Epithelial cell of esophagus (primary cell): ENCODE results near the gene HCLS1.
"Not testable (repeated sequence)": the region's sequence is repeated elsewhere in the genome, so short reads cannot be mapped to it uniquely, and the experiment has no call there.

Experiments
- DNase-seq: peaks from one replicate; pipeline ENCODE4 v3.0.0; 2010; ENCODE audit warnings: low read depth
- H3K4me3 ChIP-seq: 2 replicates; pipeline ENCODE4 v1.5.1; 2011; ENCODE audit warnings: mild to moderate bottlenecking, low read length, control low read depth
- TF ChIP-seq, protein P1 (sequence below): IDR thresholded peaks from 2 replicates; pipeline ENCODE4 v1.5.1; 2011; ENCODE audit warnings: low read depth, mild to moderate bottlenecking, low read length, control low read depth, inconsistent platforms; ENCODE audit not compliant: insufficient read depth; ENCODE audit errors: missing control alignments

The HCLS1 gene

DNA sequence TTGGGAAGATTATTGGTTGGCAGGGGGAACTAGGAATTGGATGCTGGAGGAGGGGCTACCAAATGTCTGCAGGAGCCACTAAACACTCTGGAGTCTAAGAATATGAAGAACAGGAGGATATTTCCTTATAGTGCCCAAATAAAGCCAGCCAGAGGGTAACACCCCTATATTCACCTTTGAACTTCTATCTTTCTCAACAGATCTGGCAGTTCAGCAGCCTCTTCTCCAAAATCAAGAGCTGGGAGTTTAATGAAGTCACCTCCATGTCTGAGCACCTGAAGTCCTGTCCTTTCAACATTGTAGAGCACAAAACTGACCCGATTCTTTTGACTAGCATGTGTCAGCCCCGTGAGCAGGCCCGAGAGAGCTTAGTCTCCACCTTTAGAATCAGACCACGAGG, 34.2 kb downstream of the HCLS1 start:
- TF ChIP-seq, protein P1, sequence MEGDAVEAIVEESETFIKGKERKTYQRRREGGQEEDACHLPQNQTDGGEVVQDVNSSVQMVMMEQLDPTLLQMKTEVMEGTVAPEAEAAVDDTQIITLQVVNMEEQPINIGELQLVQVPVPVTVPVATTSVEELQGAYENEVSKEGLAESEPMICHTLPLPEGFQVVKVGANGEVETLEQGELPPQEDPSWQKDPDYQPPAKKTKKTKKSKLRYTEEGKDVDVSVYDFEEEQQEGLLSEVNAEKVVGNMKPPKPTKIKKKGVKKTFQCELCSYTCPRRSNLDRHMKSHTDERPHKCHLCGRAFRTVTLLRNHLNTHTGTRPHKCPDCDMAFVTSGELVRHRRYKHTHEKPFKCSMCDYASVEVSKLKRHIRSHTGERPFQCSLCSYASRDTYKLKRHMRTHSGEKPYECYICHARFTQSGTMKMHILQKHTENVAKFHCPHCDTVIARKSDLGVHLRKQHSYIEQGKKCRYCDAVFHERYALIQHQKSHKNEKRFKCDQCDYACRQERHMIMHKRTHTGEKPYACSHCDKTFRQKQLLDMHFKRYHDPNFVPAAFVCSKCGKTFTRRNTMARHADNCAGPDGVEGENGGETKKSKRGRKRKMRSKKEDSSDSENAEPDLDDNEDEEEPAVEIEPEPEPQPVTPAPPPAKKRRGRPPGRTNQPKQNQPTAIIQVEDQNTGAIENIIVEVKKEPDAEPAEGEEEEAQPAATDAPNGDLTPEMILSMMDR, result no peak
- no peak overlapping the region for H3K4me3 ChIP-seq
- DNase-seq, result no peak

DNA sequence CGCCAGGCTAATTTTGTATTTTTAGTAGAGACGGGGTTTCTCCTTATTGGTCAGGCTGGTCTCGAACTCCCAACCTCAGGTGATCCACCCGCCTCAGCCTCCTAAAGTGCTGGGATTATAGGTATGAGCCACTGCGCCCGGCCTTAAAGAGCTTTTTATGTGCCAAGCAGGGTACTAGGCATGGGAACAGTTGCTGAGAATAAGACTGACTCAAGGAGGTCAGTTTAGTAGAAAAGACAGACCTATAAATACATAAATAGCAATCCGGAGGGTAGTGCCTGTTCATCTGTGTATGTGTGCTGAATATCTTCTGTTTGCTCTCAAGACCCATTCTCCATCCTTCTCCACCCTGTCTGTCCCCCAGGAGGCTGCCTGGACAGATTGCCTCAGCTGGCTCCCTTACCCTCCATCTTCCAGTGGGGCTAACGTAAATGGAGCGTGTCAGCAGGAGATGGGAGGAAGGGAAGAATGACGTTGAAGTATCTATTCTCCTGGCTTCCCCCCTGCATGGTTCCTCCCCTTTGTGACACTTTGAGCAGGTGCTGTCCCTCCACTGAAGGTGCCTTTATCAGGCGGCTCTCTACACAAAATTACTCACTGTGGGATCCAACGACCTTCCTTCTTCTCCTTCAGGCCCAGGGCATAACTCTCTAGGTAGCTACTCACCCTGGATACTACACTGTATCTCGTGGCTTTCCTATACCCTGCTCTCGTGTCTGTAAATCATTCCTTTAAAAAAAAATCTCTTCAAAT, 36.4 kb downstream of the HCLS1 start:
- no peak for DNase-seq
- TF ChIP-seq, protein P1, result no peak
- no peak overlapping the region for H3K4me3 ChIP-seq

DNA sequence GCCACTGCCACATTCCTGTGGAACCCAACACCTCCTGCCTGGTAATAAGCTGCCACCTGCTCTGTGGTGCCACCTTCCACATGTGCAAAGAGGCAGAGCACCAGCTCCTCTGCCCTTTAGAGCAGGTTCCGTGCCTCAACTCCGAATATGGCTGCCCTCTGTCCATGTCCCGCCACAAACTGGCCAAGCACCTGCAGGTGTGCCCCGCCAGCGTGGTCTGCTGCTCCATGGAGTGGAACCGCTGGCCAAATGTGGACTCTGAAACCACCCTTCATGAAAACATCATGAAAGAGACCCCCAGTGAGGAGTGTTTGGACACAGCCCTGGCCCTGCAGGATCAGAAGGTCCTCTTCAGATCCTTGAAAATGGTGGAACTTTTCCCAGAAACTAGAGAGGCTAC, 39.2 kb downstream of the HCLS1 start:
- TF ChIP-seq, protein P1, result no peak
- no peak for DNase-seq
- H3K4me3 ChIP-seq, result no peak overlapping the region

DNA sequence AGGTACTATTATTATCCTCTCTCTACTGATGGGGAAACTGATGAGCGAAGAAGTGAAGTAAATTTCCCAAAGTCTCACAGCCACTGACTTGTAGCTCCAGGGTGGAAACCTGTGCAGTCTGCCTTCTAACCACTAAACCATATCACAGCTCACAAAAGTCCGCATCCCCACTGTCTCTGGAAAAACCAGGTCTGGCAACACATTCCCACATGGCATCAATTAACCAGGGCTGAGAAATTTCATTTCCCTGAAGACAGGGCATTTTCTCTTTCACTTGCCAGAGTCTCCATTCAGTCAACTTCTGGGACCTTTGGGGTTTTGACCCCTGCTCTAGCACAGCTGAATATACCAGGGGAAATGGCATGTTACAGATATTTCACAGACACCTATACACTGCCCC, 41.0 kb downstream of the HCLS1 start:
- DNase-seq, result no peak
- TF ChIP-seq, protein P1, result no peak
- H3K4me3 ChIP-seq, result no peak overlapping the region

DNA sequence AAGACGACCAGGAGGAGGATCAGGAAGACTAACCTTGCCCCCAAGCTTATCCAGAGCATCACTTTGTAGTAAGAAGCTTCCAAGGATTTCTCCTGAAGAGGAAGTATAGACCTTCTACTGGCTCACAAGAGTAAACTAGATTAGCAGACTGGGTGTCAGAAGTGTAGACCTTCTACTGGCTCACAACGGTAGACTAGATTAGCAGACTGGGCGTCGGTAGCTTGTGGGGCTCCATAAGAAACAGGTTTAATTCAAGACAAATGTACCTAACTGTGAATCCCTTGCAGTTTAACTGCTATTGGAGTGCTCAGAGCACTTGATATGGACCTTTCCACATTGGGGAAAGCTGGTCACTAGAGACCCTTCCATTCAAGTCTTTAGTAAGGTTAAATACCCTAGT, 54.6 kb downstream of the HCLS1 start:
- no peak overlapping the region for H3K4me3 ChIP-seq
- no peak for DNase-seq
- TF ChIP-seq, protein P1, result no peak

DNA sequence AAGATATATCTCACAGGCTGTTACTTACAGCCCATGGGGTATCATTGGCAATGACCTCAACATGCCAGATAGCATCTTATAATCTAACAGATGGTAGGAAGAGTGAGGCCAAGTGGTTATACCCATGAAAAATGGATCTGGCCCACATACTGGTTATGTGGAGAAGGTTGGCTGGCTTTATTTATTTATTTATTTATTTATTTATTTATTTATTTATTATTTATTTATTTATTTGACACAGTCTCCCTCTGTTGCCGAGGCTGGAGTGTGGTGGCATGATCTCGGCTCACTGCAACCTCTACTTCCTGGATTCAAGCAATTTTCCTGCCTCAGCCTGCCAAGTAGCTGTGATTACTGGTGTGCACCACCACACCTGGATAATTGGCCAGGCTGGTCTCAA, 55.9 kb downstream of the HCLS1 start:
- H3K4me3 ChIP-seq, result no peak overlapping the region
- no peak for DNase-seq
- TF ChIP-seq, protein P1, result no peak

DNA sequence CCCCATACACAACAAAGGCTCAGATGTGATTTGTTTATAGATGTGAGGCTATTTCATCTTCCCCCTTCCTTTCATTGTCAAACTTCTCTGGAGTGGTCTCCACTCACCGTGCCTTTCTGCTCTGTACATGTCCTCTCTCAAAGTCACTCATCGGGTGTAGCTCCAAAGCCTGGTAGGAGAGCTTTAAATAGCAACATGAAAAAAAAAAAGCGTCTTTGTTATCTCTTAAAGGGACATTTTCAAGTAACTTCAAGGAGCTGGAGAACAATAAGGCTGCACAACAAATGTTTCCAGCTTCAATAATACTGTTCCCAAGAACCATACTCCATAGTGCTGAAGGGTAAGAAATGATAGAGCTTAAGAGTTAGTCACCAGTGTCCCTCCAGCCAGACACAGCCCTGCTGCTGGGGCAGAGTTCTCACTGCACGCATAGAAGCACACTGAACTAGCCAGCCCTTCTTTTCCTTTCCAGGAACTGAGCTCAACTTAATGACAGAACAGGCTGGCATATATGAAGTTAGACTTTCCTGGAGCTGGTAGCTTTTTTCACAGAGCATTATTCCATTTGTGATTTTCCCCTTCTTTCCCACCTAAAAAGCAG, 59.4 kb downstream of the HCLS1 start:
- TF ChIP-seq, protein P1, result no peak
- no peak for DNase-seq
- H3K4me3 ChIP-seq, result no peak overlapping the region

DNA sequence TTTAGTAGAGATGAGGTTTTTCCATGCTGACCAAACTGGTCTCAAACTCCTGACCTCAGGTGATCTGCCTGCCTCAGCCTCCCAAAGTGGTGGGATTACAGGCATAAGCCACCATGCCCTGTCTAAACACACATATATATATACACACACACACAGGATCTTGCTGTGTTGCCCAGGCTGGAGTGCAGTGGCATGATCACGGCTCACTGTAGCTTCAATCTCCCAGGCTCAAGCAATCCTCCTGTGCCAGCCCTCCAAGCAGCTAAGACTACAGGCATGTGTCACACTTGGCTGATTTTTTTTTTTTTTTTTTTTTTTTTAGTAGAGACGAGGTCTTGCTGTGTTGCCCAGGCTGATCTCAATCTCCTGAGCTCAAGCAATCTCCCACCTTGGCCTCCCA, 60.8 kb downstream of the HCLS1 start:
- DNase-seq, H3K4me3 ChIP-seq: not testable (repeated sequence)
